Osteocyte (in vitro differentiated cells): ENCODE data around the gene GNG11. TPM values are rescaled to one million over a fixed set of nuclear protein-coding genes. Genes with fewer than 3 reads are reported as not detected.

Source experiments
- DNase-seq: peaks from one replicate; pipeline ENCODE4 v3.0.0; 2021; ENCODE audit warnings: mixed read lengths; ENCODE audit not compliant: unreplicated experiment; ENCODE audit errors: extremely low spot score
- H3K27ac Mint-ChIP-seq: one replicate; pipeline ENCODE4 v1.8.0; 2021; ENCODE audit warnings: mild to moderate bottlenecking, mixed read lengths; ENCODE audit not compliant: unreplicated experiment
- H3K27me3 Mint-ChIP-seq: one replicate; pipeline ENCODE4 v1.8.0; 2021; ENCODE audit warnings: mixed read lengths; ENCODE audit not compliant: unreplicated experiment
- H3K36me3 Mint-ChIP-seq: one replicate; pipeline ENCODE4 v1.8.0; 2021; ENCODE audit warnings: mixed read lengths; ENCODE audit not compliant: unreplicated experiment
- H3K4me1 Mint-ChIP-seq: one replicate; pipeline ENCODE4 v1.8.0; 2021; ENCODE audit warnings: mixed read lengths; ENCODE audit not compliant: unreplicated experiment
- H3K4me3 Mint-ChIP-seq: one replicate; pipeline ENCODE4 v1.8.0; 2021; ENCODE audit warnings: mild to moderate bottlenecking, moderate library complexity, mixed read lengths; ENCODE audit not compliant: unreplicated experiment
- H3K9me3 Mint-ChIP-seq: one replicate; pipeline ENCODE4 v1.8.0; 2021; ENCODE audit warnings: mixed read lengths; ENCODE audit not compliant: unreplicated experiment
- CTCF ChIP-seq: fragments of 200-600 bp; sonication (generic); IDR thresholded peaks from 2 replicates; pipeline ENCODE4 v1.5.0; 2021; ENCODE audit warnings: antibody characterized with exemption, mild to moderate bottlenecking, moderate library complexity
- total RNA-seq: library from RNA; stranded (reverse); gene quantifications from 2 replicates; pipeline ENCODE4 v1.2.1, GENCODE V29; 2021

GNG11 gene
- total RNA-seq, 1 donor from 2014 or later: 49.7 TPM

GRCh38 chr7:93972029-93972725 lies 50.6 kb downstream of the GNG11 start:
- TF ChIP-seq CTCF: no peak
- no peaks in the 10 kb centered on the region for H3K4me1 Mint-ChIP-seq

GRCh38 chr7:93973134-93973533 lies 51.6 kb downstream of the GNG11 start:
- no peak for DNase-seq
- no peaks in the 10 kb centered on the region for H3K9me3 Mint-ChIP-seq
- no peaks in the 10 kb centered on the region for H3K27me3 Mint-ChIP-seq
- no peak overlapping the region for H3K27ac Mint-ChIP-seq
- TF ChIP-seq CTCF: no peak
- H3K36me3 Mint-ChIP-seq: peaks cover 2% of the 10 kb centered on the region
- H3K4me3 Mint-ChIP-seq: no peak overlapping the region
- H3K4me1 Mint-ChIP-seq: no peaks in the 10 kb centered on the region

More at GRCh38 chr7:93972029-93972725, 50.6 kb downstream of the GNG11 start:
- Mint-ChIP-seq H3K9me3 (no peaks in the 10 kb centered on the region), H3K27ac (no peak overlapping the region), H3K27me3 (no peaks in the 10 kb centered on the region), H3K4me3 (no peak overlapping the region), H3K36me3 (peaks cover 2% of the 10 kb centered on the region)
- no peak for DNase-seq

- Mint-ChIP-seq H3K27ac (no peak overlapping the region), H3K27me3 (no peaks in the 10 kb centered on the region), H3K36me3 (peaks cover 2% of the 10 kb centered on the region), H3K4me1 (peaks cover 15% of the 10 kb centered on the region), H3K4me3 (no peak overlapping the region), H3K9me3 (no peaks in the 10 kb centered on the region)
- no peak for DNase-seq
- TF ChIP-seq CTCF: no peak
Measured at GRCh38 chr7:93977211-93977950, 55.8 kb downstream of the GNG11 start.

Other genes with a start within 250 kb of the GNG11 start
- gene TFPI2, start 31.0 kb upstream of the GNG11 start, total RNA-seq: 58.7 and 61.3 TPM in 2 replicates
- gene GNGT1, start 15.2 kb upstream of the GNG11 start, total RNA-seq: not detected in 2 replicates
- 29.3 and 32.7 TPM in 2 replicates for gene BET1, start 82.6 kb downstream of the GNG11 start, total RNA-seq